Skeletal muscle tissue (tissue), 4 donors: ENCODE results near the gene NOTCH2NLA. TPM values are rescaled to one million over a fixed set of nuclear protein-coding genes. Genes with fewer than 3 reads are reported as not detected.
A peak's percentile ranks its signal among the peaks of the same experiment; 100 is the strongest.
"Not testable (repeated sequence)": the region's sequence is repeated elsewhere in the genome, so short reads cannot be mapped to it uniquely, and the experiment has no call there.

Experiments
- H3K27ac ChIP-seq: one replicate; pipeline ENCODE4 v1.7.0; 2013; ENCODE audit warnings: mild to moderate bottlenecking, low read depth, low read length, inconsistent platforms
- H3K27me3 ChIP-seq, 3 donors: one replicate each; pipeline ENCODE4 v1.7.0; 2013; ENCODE audit warnings: low read length in 3 of 3; ENCODE audit not compliant: control insufficient read depth in 3 of 3, insufficient read depth in 3 of 3
- H3K36me3 ChIP-seq, 3 donors: one replicate each; pipeline ENCODE4 v1.7.0; 2013; ENCODE audit warnings: low read length in 3 of 3; ENCODE audit not compliant: control insufficient read depth in 3 of 3, insufficient read depth in 3 of 3
- H3K4me1 ChIP-seq, 3 donors: one replicate each; pipeline ENCODE4 v1.7.0; 2013; ENCODE audit warnings: low read length in 3 of 3, mild to moderate bottlenecking in 3 of 3; ENCODE audit not compliant: control insufficient read depth in 3 of 3, insufficient read depth in 3 of 3
- H3K4me3 ChIP-seq, 3 donors: one replicate each; pipeline ENCODE4 v1.7.0; 2013; ENCODE audit warnings: low read length in 3 of 3
- H3K9ac ChIP-seq, 3 donors: one replicate each; pipeline ENCODE4 v1.7.0; 2013; ENCODE audit warnings: low read length in 3 of 3, mild to moderate bottlenecking in 3 of 3, moderate library complexity in 2 of 3, low read depth in 1 of 3
- H3K9me3 ChIP-seq, 3 donors: one replicate each; pipeline ENCODE4 v1.7.0; 2013; ENCODE audit warnings: low read length in 3 of 3; ENCODE audit not compliant: control insufficient read depth in 3 of 3
- total RNA-seq: library from RNA; depleted of rRNA; stranded (reverse); fragments of >200 nt; gene quantifications from one replicate; pipeline ENCODE4 v1.2.3, GENCODE V29; 2014
- donor health status: Osteomylitis.

The NOTCH2NLA gene
- total RNA-seq, 1 donor from 2014 or later: 40.7 TPM

- not testable (repeated sequence) for H3K27me3 ChIP-seq, H3K4me3 ChIP-seq, H3K9ac ChIP-seq, H3K27ac ChIP-seq, H3K4me1 ChIP-seq, H3K36me3 ChIP-seq, H3K9me3 ChIP-seq
These were observed 31.3 kb upstream of the NOTCH2NLA start for GRCh38 chr1:146260006-146260730.

GRCh38 chr1:146257992-146258552 is 29.3 kb upstream of the NOTCH2NLA start:
- H3K9me3 ChIP-seq, H3K27me3 ChIP-seq, H3K36me3 ChIP-seq: not testable (repeated sequence)

GRCh38 chr1:146254569-146255197 is 25.9 kb upstream of the NOTCH2NLA start:
- not testable (repeated sequence) for H3K36me3 ChIP-seq, H3K4me1 ChIP-seq, H3K4me3 ChIP-seq, H3K9ac ChIP-seq, H3K9me3 ChIP-seq, H3K27ac ChIP-seq, H3K27me3 ChIP-seq

More at GRCh38 chr1:146257992-146258552, 29.3 kb upstream of the NOTCH2NLA start:
- not testable (repeated sequence) for H3K27ac ChIP-seq, H3K4me1 ChIP-seq, H3K4me3 ChIP-seq, H3K9ac ChIP-seq

GRCh38 chr1:146253249-146253855 is 24.5 kb upstream of the NOTCH2NLA start:
- not testable (repeated sequence) for H3K36me3 ChIP-seq, H3K27ac ChIP-seq, H3K9me3 ChIP-seq

GRCh38 chr1:146251523-146251922 is 22.7 kb upstream of the NOTCH2NLA start:
- not testable (repeated sequence) for H3K27me3 ChIP-seq, H3K4me3 ChIP-seq, H3K4me1 ChIP-seq, H3K9ac ChIP-seq, H3K36me3 ChIP-seq, H3K9me3 ChIP-seq, H3K27ac ChIP-seq

More at GRCh38 chr1:146253249-146253855, 24.5 kb upstream of the NOTCH2NLA start:
- H3K9ac ChIP-seq, H3K4me1 ChIP-seq, H3K4me3 ChIP-seq, H3K27me3 ChIP-seq: not testable (repeated sequence)

GRCh38 chr1:146248643-146249042 is 19.8 kb upstream of the NOTCH2NLA start:
- not testable (repeated sequence) for H3K4me3 ChIP-seq, H3K4me1 ChIP-seq, H3K9ac ChIP-seq, H3K36me3 ChIP-seq, H3K27me3 ChIP-seq, H3K27ac ChIP-seq, H3K9me3 ChIP-seq

GRCh38 chr1:146236626-146237025 is 7.8 kb upstream of the NOTCH2NLA start:
- H3K27me3 ChIP-seq, H3K4me3 ChIP-seq, H3K9me3 ChIP-seq, H3K4me1 ChIP-seq, H3K9ac ChIP-seq, H3K27ac ChIP-seq, H3K36me3 ChIP-seq: not testable (repeated sequence)

GRCh38 chr1:146236026-146236601 is 7.3 kb upstream of the NOTCH2NLA start:
- not testable (repeated sequence) for H3K4me1 ChIP-seq, H3K9ac ChIP-seq, H3K27ac ChIP-seq, H3K9me3 ChIP-seq, H3K4me3 ChIP-seq, H3K36me3 ChIP-seq, H3K27me3 ChIP-seq

- H3K4me3 ChIP-seq: peak overlapping the region in 2 of 3 donors; percentile 49 to 58
- H3K36me3 ChIP-seq, H3K9me3 ChIP-seq, H3K27me3 ChIP-seq, H3K4me1 ChIP-seq: not testable (repeated sequence)
- peak overlapping the region; percentile 51 for H3K27ac ChIP-seq
- peak overlapping the region in 2 of 3 donors; percentile 23 to 62 for H3K9ac ChIP-seq
These were observed 608 bp downstream of the NOTCH2NLA start for GRCh38 chr1:146228144-146228682.

GRCh38 chr1:146174531-146174930 is 54.3 kb downstream of the NOTCH2NLA start:
- not testable (repeated sequence) for H3K9me3 ChIP-seq, H3K4me3 ChIP-seq, H3K9ac ChIP-seq, H3K27me3 ChIP-seq, H3K4me1 ChIP-seq, H3K27ac ChIP-seq, H3K36me3 ChIP-seq
